Ramos (cell line): ENCODE data around the gene RAB4A.

Source experiments
- in situ Hi-C: fragments of 300-500 bp; cut with MboI; formaldehyde crosslinking; loops from one replicate; pipeline ENCODE4 v1.14.3; 2022; ENCODE audit warnings: low sequenced_read_pairs; ENCODE audit not compliant: unreplicated experiment

Gene RAB4A

DNA sequence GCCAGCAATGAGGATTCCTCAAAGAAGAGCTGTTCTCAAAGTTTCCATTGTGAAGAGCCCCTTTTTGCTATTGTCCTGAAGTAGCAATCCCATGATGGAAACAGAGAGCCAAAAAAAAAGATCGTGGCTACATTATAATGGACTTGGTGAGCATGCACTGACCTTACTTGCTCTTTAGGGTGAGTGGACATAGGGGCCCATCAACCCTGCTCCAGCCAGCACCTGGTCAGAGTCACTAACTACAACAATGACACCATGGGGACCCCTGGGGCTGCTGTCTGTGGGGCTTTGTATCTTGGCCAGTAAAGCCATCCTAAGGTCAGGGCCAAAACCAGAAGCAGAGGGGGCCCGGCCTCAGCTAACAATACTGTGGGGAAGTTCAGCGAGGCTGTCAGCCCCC is 30.4 kb upstream of the RAB4A start:
- in situ Hi-C loops: no loop called here

DNA sequence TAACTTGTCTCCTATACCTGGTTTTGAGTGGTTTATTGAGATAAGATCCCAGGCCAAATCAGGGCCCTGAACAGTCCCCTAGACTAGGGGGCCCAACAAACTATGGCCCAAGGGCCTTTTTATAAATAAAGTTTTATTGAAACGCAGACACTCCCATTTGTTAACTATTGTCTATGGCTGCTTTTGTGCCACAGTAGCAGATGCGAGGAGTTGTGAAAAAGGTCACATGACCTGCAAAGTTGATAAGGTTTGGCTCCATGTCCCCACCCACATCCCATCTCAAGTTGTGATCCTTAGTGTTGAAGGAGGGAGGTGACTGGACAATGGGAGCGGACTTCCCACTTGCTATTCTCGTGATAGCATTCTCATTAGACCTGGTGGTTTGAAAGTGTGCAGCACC is 29.5 kb upstream of the RAB4A start:
- in situ Hi-C loops: no loop called here

DNA sequence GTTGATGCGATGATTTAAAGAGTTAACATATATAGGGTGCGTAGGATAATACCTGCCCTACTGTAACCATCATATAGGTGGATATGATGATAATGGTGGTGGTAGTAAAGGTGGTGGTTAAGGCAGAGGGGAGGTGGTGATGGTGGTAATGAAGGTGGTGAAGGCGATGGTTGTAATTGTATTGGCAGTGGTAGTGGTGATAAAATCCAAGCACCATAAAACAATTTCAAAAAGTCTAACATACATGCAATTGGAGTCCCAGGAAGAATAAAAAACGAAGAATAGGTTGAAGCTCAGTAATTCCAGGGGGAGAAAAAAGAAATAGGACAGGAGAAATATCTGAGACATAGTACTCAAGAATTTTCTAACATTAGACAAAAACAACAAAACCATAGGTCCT is 27.3 kb upstream of the RAB4A start:
- in situ Hi-C loops: no loop called here

DNA sequence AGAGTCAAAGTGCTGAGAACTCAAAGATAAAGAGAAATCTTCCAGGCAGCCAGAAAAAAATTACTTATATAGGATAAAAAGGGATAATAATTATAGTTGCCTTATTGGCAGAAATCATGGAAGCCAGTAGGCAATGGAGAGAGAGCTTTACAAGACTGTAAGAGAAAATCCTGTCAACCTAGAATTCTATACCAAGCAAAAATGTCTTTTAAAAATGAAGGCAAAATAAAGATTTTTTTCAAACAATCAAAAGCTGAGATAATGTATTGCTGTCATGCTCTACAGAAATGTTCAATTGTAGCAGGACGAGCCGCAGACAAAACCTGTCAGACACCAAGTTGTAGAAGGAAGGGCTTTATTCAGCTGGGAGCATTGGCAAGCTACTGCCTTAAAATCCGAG is 26.8 kb upstream of the RAB4A start:
- in situ Hi-C loops: no loop called here

DNA sequence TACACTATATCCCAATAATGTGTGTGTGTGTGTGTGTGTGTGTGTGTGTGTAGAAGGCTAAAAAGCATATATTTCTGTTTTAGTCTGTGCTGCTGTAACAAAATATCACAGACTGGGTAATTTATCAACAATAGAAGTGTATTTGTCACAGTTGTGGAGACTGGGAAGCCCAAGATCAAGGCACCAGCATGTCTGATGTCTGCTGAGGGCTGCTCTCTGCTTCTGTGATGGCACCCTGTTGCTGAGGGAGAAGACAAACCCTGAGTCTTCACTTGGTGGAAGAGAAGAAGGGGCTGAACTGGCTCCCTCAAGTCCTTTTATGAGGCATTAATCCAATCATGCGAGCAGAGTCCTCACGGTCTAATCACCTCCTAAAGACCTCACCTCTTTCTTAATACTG is 23.0 kb upstream of the RAB4A start:
- in situ Hi-C loops: no loop called here

DNA sequence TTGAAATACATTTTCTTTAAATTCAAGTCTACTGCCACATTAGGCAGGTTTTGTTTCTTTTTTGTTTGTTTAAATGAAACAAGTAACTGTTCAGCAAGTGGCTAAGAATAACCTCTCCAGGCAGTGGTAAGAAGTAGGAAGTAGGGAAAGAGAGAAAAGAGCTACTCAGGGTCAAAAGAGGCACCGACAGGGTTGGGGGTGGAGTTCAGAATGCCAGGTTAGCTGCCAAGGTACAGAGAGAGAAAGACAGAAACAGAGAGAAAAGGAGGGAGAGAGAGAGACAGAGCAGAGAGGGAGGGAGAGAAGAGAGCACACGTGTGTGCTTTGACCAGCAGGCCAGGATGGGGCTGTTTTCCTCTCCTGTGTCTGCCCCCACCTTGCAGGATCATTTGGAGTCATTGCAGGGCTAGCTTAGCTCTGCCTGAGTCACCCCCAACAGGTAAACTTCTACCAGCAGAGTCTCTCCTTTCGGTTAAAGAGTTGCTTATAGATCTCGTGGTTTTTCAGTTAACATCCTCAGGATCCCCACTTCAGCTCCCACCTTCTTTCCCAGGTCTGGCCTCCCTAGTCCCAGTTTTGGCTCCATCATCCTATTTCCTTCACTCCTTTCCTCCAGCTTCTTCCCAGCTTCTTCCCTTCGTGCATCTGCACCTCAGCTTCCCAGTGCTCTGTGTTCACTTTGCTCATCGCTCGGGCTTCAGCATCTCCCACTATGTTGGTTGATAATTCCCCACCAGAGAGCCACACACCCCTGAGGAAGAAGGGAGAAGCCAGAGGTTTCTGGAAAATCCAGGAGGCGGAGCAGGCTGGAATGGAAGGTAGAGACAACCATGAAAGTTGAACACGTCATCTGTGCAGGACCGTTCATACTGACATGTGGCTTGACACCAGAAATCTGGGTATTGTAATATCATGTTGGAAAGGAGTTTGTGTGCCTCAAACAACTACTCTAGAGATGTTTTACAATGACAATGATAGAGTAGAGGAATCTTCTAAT is 21.8 kb upstream of the RAB4A start:
- in situ Hi-C loops: no loop called here

DNA sequence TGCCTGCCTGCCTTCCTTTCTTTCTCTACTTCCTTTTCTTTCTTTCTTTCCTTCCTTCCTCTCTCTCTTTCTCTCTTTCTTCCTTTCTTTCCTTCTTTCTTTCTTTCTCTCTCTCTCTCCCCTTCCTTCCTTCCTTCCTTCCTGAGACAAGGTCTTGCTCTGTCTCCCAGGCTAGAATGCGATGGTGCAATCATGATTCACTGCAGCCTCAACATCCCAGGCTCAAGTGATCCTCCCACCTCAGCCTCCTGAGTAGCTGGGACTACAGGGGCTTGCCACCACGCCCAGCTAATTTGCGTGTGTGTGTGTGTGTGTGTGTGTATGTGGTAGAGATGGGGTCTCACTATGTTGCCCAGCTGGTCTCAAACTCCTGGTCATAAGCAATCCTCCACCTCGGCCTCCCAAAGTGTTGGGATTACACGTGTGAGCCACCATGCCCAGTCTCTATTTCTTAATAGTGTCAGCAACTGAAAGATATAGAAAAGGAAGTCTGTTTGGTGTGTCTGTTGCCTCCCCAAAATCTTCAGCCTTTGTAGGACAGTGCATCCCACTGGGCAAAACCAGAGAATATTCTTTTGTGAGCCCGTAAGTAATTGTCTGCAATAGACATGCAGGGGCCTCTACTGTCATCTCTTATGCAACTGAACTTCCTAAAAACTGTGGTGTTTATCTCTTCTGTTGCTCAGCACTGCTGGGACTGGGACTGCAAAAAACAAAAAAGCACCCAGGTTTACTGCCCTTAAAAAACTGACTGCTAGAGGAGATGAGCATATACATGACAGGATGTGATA is 20.9 kb upstream of the RAB4A start:
- in situ Hi-C loops: loop anchor here (25.0 kb wide), 1 partner anchor 1062 kb away; no protein-coding TSS in a partner anchor

DNA sequence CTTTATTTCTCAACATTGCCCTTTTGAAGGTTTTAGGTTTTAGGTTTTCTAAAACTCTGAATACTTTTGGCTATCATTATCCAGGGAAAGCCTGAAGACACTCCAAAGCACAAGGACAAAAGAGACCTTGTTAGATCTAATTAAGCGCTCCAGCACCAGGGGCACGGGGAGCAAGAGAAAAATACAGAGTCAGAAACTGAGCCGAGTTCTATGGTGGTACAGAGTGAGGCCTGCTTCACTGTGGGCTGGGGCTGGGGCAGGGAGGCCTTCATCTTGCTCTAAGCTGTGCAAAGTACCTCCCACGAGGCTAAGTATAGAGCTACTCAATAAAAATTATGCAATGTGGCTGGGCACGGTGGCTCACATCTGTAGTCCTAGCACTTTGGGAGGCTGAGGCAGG is 19.7 kb upstream of the RAB4A start:
- in situ Hi-C loops: loop anchor here (25.0 kb wide), 1 partner anchor 1061 kb away; no protein-coding TSS in a partner anchor

DNA sequence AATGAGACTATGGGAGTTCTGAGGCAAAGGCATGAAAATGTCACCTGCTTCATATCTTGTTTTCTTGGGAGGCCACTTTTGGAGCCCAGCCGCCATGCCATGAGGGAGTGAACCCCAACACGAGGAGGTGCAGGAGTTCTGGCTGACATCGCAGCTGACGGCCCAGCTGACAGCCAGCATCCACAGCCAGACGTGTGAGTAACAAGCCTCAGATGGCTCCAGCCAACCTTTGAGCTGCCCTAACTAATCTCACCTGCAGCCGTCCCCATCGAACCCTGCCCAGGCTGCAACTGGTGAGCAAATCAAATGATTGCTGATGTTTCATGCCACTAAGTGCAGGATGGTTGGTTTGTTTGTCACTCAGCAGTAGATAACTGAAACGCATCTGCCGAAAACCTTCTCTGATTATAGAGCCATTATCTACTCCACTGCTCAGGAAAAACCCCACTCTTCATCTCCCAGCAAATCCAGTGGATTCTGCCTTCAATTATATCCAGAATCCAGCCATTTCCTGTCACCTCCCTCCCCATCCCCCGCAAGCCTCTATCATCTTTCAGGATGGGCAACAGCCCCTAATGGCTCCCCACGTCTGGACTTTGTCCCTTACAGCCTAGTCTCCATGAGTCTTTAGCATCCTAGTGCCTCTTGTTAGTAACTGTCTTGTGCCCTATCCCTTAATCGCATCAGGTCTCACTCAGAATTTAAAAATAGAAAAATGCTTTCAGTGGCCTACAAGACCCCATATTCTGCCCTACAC is 18.5 kb upstream of the RAB4A start:
- in situ Hi-C loops: loop anchor here (25.0 kb wide), 1 partner anchor 1060 kb away; no protein-coding TSS in a partner anchor

DNA sequence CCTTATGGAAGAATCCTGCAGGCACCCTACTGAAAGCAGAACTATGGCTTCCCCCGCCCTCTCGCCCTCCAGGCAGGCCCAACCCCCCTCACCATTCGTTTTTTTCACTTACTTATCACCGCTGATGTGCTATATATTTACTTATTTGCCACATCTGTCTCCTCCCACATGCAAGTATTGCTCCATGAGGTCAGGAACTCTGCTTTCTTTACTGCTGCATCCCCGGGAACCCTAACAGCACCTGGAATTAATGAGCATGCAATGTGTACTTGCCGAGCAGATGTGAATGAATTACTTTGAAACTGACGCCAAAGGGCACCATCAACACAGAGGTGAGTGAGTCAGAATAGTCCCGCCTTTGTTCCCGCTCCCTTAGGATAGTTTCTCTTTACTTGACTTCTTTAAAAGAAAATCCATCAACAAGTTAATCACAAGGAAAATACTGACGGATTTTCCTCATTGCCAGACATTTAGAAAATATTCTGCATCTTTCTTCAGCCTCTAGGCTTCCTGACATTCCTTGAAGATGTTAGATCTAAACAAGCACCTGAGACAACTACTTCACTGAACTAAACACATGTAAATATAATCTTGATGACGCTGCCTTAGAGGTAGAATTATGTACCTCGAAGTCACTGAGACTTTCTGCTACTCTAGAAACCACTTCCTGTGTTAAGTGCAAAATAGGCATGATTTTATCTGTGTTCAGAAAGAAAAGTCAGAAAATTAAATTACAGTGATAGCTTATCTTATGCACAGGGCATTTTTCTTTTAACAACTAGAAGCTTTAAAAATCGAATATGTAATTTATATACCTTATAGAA is 17.5 kb upstream of the RAB4A start:
- in situ Hi-C loops: loop anchor here (25.0 kb wide), 1 partner anchor 1059 kb away; no protein-coding TSS in a partner anchor

DNA sequence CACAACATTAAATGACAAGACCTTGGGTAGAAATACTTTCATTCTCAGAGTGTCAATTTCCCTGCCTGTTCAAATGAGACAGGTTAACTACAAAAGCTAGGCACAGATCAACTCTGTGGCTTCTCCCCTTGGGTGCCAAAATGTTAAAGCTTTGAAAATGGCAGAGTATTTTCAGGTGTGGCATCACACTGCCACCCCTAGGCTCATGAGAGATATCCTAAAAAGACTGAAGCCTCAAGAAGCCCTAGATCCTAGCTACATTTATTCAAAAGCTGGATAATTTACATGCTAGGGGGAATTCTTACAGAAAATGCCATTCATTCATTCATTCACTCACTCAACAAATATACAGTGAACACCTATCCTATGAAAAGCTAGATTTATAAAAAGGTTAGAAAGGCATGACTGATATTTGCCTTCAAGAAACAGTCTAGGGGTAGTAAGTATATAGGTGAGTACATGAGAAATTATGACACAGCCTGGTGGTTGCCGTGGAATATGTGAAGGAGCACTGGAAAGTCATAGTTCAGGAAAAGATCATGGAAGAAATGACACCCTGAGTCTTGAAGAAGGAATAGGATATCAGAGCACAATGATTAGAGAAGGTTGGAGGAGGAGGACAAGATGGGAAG is 15.9 kb upstream of the RAB4A start:
- in situ Hi-C loops: loop anchor here (5.0 to 25.0 kb wide), 2 partner anchors 227 to 1057 kb away; no protein-coding TSS in a partner anchor

DNA sequence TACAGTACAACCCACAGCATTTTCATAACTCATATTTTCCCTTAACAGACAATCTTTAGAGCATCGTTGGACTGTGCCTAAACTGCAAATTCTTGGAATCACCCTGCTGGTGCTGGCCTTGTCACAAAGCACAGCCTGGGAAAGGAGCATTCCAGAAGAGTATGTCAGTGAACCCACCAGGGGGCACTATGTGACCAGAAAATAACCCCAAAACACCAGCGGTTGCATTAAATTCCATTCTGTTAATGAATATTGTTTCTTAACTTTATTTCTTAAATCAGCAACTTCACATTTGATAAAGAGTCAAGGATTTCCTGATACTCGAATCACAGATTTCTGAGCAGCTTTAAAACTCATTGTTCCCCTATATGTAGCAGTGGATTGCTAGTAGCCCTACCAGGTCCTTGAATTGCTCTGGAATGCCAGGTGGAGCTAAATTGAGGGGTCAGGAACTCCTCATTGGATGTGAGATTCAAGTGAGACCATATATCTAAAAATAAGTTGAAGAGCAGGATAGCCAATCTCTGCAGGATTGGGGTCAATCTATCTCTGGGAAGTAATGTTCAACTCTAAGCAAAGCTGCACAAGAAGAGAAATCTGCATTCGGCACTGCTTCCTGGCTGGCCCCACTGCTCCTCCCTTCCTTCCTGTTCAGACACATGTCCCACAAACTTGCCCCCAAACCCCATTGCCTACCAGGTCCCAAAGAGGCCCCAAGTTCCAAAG is 12.7 kb upstream of the RAB4A start:
- in situ Hi-C loops: loop anchor here (5.0 to 25.0 kb wide), 2 partner anchors 224 to 1054 kb away; no protein-coding TSS in a partner anchor

DNA sequence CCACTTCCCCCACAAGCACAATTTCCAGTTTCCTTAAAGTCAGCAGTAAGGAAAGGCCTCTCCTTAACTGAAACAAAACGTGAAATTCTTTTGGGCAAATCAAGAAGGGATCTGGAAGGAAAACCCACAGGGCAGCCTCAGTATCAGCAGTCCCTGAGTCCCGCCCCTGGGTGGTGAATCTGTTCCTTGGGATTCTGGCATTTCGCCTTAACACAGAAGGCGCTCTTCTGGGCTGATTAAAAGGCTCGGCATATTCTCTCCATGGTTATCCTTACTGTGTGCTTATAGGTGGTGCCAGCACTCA is 12.2 kb upstream of the RAB4A start:
- in situ Hi-C loops: loop anchor here (5.0 to 25.0 kb wide), 2 partner anchors 224 to 1054 kb away; no protein-coding TSS in a partner anchor

DNA sequence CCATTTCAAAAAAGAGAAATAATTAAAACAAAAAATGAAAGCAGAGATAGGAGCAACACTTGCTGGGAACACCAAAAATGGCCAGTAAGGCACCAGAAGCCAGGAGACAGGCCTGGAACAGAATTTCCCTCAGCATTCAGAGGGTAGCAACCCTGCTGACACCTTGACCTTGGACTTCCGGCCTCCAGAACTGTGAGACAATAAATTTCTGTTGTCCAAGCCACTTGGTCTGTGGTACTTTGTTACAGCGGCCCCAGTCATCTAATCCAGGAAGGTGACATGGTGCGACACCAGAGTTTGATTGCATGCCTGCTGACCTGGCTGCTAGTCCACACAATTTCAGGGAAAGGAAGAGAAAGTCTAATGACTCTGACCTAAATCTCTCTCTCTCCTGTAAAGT is 10.6 kb upstream of the RAB4A start:
- in situ Hi-C loops: loop anchor here (25.0 kb wide), 1 partner anchor 1052 kb away; no protein-coding TSS in a partner anchor

DNA sequence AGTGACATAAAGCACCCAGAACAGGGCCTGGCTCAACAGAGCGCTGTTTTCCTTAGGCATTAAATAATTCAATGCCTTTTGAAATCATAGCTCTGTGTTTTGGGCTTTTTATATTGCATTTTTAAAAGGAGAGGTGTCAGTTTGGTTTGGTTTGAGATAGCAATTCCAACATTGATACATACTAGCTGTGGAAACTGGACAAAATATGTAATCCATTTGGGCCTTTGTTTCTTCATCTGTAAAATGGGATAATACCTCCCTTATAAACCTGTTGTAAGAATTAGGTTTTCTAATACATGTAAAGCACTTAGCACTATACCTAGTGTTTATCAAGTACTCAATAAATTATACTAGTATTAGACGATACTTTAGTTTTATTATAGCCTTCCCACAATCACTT is 8.7 kb upstream of the RAB4A start:
- in situ Hi-C loops: loop anchor here (25.0 kb wide), 1 partner anchor 1050 kb away; no protein-coding TSS in a partner anchor

DNA sequence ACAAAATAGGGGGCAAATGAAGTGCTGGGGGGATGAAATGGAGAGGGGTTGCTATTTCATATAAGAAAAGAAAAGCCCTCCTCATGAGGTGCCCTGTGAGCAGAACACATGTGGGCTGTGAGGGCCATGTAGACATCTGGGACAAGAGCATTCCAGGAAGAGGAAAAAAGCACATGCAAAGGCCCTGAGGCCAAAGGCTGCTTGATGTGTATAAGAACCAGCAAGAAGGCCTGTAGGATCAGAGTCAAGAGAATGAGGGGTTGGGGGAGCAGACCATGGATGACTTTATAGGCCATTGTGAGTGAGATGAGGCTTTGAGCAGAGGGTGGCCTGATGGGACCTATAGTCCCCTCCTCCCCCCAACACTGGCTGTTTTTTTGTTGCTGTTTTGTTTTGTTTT is 7.7 kb upstream of the RAB4A start:
- in situ Hi-C loops: loop anchor here (25.0 kb wide), 1 partner anchor 1049 kb away; no protein-coding TSS in a partner anchor

DNA sequence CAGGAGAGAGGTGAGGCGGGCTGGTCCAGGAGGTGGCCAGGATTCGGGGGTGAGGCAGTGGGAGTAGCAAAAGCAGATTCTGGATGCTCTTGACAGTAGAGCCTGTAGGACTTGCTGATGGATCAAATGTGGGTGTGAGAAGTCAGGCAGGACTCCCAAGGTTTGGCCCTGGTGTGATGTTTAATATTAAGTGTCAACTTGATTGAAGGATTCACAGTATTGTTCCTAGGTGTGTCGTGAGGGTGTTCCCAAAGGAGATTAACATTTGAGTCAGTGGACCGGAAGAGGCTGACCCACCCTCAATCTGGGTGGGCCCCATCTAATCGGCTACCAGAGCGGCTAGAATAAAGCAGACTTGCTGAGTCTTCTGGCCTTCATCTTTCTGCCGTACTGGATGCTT is 6.8 kb upstream of the RAB4A start:
- in situ Hi-C loops: loop anchor here (25.0 kb wide), 1 partner anchor 1048 kb away; no protein-coding TSS in a partner anchor

DNA sequence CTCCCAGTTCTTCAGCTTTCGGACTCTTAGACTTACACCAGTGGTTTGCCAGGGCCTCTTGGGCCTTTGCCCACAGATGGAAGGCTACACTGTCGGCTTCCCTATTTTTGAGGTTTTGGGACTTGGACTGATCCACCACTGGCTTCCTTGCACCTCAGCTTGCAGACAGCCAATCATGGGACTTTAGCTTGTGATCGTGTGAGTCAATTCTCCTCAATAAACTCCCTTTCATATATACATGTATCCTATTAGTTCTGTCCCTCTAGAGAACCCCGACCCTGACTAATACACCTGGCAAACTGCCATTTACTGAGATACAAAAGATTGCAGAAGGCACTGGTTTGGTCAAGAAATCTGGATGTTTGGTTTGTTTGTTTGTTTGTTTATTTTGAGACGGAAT is 6.4 kb upstream of the RAB4A start:
- in situ Hi-C loops: loop anchor here (25.0 kb wide), 1 partner anchor 1048 kb away; no protein-coding TSS in a partner anchor
